Loucy (cell line): ENCODE measurements around the gene SRP72.

Source experiments
- CTCF ChIP-seq: fragments of 200-600 bp; sonication (generic); conservative IDR thresholded peaks from 2 replicates; pipeline ENCODE4 v1.5.1; 2014; ENCODE audit warnings: mild to moderate bottlenecking, antibody characterized with exemption, low read length
- EZH2phosphoT487 ChIP-seq: fragments of 200-600 bp; IDR thresholded peaks from 2 replicates; pipeline ENCODE4 v1.6.1; 2018; ENCODE audit warnings: antibody characterized with exemption, mild to moderate bottlenecking, moderate library complexity, borderline replicate concordance

- no peak for TF ChIP-seq CTCF
- TF ChIP-seq EZH2phosphoT487, result no peak
Observed at GRCh38 chr4:56513517-56513916, 46.1 kb downstream of the SRP72 start.
